GM21526 (cell line): ENCODE measurements around the gene TP53.

Experiments used
- ATAC-seq: cut with Tn5 transposase; IDR thresholded peaks from one replicate; pipeline ENCODE4 v1.9.1; 2021; ENCODE audit warnings: moderate library complexity; ENCODE audit not compliant: unreplicated experiment, low FRiP score

TP53 gene

GRCh38 chr17:7707858-7708750 lies 20.8 kb upstream of the TP53 start:
- no peak for ATAC-seq

- no peak for ATAC-seq
These were observed 20.2 kb upstream of the TP53 start for GRCh38 chr17:7707446-7707845.

GRCh38 chr17:7706631-7707354 lies 19.5 kb upstream of the TP53 start:
- no peak for ATAC-seq

GRCh38 chr17:7705269-7706255 lies 18.3 kb upstream of the TP53 start:
- ATAC-seq = no peak

GRCh38 chr17:7704601-7705268 lies 17.4 kb upstream of the TP53 start, which contains the start of gene EFNB3:
Gene EFNB3 (plus strand): TSS chr17:7705202. CDS start chr17:7705599, 397 bp downstream.
- no peak for ATAC-seq

GRCh38 chr17:7703584-7704479 lies 16.5 kb upstream of the TP53 start:
- no peak for ATAC-seq

- no peak for ATAC-seq
These were observed 15.5 kb upstream of the TP53 start for GRCh38 chr17:7702776-7703175.

GRCh38 chr17:7701681-7702080 lies 14.4 kb upstream of the TP53 start:
- no peak for ATAC-seq

- ATAC-seq = no peak
These were observed 13.2 kb upstream of the TP53 start for GRCh38 chr17:7700510-7700909.

GRCh38 chr17:7697828-7698588 lies 10.7 kb upstream of the TP53 start:
- ATAC-seq = no peak

- ATAC-seq = no peak
These were observed 8.3 kb upstream of the TP53 start for GRCh38 chr17:7695586-7695985.

GRCh38 chr17:7688808-7689316 lies 1.6 kb upstream of the TP53 start:
- no peak for ATAC-seq

GRCh38 chr17:7687908-7688807 lies 868 bp upstream of the TP53 start, which contains the start of gene WRAP53:
Gene WRAP53 (plus strand): TSS chr17:7688477. CDS start chr17:7688649, 172 bp downstream.
- ATAC-seq = peak; percentile 57

GRCh38 chr17:7686222-7687071 lies 843 bp downstream of the TP53 start:
- ATAC-seq = peak; percentile 43

GRCh38 chr17:7685533-7686221 lies 1.6 kb downstream of the TP53 start:
- ATAC-seq = peak; percentile 37
